GM19193 (cell line): Measurements from ENCODE around the gene CDHR2.

Experiments
- POLR2A ChIP-seq: IDR thresholded peaks from 4 replicates; pipeline ENCODE4 v1.6.1; 2011; ENCODE audit not compliant: insufficient read depth, insufficient read length; ENCODE audit errors: extremely low read depth

Gene CDHR2

DNA sequence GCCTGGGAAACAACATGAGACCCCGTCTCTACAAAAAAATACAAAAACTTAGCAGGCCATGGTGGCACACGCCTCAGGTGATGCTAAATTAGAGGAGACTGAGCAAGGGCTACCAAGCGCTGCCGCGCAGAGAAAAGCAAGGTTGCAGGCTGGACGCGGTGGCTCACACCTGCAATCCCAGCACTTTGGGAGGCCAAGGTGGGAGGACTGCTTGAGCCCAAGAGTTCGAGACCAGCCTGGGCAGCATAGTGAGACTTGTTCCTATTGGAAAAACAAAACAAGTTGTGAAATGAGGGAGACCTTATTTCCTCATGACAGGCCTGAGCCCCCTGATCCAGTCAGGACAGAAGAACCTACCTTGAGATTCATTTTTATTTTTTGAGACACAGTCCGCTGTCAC lies 23.5 kb upstream of the CDHR2 start:
- TF ChIP-seq POLR2A, result no peak

- TF ChIP-seq POLR2A, result no peak
Measured at GRCh38 chr5:176526462-176526861, 22.7 kb upstream of the CDHR2 start.

GRCh38 chr5:176527246-176528222 lies 21.6 kb upstream of the CDHR2 start:
- no peak for TF ChIP-seq POLR2A

- no peak for TF ChIP-seq POLR2A
Measured at GRCh38 chr5:176528301-176528700, 20.8 kb upstream of the CDHR2 start.

- TF ChIP-seq POLR2A, result no peak
Measured at GRCh38 chr5:176528761-176529115, 20.4 kb upstream of the CDHR2 start.

GRCh38 chr5:176529116-176529740 lies 19.9 kb upstream of the CDHR2 start:
- TF ChIP-seq POLR2A, result no peak

- no peak for TF ChIP-seq POLR2A
Measured at GRCh38 chr5:176529741-176530141, 19.4 kb upstream of the CDHR2 start.

DNA sequence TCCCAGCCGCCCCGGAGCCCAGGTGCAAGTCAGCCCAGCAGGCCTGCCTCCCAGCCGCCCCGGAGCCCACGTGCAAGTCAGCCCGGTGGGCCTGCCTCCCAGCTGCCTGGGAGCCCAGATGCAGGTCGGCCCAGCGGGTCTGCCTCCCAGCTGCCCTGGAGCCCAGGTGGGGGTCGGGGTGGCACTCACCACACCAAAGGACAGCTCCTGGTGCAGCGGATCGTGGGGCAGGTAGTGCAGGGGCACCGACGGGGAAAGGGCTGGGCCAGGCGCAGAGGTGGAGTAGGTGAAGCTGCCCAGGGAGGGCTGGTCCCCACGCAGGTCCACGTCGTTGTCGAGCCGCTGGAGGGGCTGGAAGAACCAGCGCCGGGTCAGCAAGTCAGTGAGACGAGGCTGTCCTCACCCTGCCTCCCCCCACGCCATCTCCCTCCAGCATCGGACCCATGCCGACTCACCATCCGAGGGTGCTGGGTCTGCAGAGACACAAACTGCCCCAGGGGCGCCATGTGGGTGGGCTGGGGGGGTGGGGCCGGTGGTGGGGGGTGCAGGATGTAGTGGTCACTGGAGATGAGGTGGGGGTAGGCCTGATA lies 18.7 kb upstream of the CDHR2 start:
- no peak for TF ChIP-seq POLR2A

DNA sequence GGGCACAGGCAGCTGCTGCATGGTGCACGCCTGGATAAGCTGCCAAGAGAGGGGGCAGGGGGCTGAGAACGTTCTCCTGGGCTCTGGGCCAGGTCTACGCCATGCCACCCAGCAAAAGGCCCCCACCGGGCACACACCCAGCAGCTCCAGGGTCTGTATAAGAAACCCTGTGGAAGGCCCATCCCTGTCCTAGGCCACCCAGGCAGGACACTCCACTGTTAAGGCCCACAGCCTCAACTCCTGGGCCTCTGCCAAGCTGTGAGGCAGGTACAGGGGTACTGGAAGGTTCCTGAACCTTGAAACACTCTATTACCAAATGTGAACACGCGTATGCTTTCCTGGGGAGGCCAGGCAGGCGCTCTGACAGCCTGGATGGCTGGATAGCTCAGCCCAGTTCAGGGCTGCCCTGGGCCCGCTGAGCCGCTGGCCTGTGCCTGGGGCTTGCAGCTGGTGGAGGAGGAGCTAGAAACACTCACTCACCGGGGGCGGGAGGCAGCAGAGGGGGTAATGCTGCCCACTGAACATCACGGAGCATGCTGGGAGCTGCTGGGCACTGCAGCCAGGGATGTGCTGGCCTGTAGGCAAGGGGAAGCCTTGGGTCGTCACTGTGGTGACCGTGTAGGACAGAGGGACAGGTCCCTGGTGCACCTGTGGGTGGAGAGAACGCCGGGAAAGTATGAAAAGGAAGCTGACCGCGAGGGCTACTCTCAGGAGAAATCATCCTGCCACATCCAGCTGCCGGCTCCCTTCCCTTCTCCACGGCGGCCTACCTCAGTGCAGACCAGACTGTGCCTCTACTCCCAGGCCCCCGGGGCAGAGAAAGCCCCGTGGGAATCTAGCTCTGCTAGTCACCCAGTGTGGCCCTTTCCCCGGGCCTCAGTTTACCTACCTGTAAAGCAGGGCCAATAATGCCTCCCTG lies 17.9 kb upstream of the CDHR2 start:
- TF ChIP-seq POLR2A, result no peak

DNA sequence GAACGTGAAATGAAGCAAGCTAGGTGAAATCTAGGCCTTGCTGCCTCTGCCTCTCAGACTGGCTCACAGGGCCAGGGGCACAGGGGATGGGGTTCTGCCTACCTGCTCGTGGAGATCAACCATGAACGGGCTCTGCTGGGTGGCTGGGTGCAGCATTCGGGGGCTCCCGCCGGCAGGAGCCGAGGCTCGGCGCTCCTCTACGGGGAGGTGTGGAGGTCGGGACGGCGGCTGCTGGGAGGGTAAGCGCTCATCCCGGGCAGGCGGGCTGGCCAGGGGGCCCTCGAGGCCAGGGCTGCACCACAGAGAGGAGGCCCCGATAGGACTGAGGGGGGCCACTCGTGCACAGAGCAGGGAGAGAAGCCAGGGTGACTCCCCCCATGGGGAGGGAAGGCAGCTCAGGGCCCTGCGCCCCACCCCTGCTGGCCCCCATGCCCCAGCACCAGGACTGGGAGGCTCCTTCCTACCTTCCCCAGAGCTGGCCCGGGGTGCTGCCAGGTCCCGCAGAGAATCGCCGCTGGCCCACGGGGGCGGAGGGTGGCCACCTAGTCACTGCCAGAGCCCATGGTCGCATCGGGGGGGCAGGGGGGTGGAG lies 17.1 kb upstream of the CDHR2 start:
- no peak for TF ChIP-seq POLR2A

GRCh38 chr5:176532795-176533194 lies 16.3 kb upstream of the CDHR2 start:
- no peak for TF ChIP-seq POLR2A

DNA sequence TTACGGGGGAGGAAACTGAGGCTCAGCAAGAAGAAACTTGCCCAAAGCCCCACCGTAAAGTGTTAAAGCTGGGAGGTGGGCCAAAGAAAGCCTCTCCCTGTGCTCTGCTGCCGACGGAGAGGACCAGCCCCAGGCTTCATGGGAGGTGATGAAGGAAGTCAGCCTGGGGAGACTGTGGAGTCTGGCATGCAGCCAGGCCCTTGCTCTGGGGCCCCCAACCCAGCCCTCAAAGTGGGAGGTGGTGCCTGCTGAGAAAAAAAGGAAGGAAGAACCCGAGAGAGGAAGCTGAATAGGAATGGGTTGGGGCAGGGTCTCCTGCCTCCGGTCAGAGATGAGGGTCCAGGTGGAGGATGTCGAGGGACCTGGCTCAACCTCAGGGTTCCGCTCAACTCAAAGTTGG lies 15.8 kb upstream of the CDHR2 start:
- TF ChIP-seq POLR2A, result no peak

DNA sequence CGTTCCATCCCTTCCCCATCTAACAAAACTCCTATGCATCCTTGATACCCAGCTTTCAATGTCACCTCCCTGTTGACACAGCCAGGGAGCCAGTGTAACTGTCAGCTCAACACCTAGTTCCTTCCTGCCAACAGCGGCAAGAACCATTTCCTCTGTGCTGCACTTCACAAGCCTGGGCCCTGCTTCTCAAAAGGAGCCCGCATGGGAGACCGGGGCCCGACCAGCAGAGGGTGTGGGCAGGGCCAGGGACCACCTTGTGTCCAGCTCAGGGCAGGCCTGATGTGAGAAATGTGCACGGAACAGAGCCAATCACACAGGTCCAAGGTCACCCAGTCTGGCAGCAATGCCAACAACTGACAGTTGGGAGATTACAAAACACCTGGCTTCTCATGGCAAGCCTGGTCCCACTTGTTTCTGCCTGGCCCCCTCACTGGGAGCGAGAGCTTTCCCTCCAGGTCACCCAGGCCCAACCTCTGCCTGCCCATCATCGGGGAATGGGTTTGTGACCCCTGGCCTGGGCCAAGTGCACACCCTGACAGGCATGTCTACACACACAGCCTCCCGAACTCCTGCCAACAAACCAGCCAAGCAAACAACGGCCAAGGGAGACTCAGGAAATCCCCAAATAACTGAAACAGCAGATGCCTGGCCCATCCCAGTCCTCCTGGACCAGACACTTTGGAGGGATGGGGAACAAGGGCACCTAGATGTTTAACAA lies 15.1 kb upstream of the CDHR2 start:
- no peak for TF ChIP-seq POLR2A

DNA sequence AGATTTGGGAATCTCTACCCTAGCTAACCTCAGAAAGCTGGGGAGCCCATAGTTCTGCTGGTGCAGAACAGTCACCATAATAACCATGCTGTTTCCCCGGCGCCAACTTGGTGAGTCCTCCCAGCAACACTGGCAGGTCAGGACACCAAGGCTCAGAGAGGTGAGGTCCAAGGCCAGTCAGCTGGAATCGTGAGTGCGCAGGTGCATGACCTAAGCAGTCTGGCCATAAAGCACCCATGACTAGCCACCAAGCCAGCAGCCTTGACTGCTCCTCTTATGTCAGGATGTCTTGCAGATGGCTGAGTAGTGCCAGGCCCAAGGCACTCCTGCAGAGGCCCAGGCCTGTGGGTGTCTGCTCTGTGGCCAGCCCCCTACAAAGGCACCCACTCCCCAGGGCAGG lies 14.5 kb upstream of the CDHR2 start:
- no peak for TF ChIP-seq POLR2A
